GM13977 (cell line): ENCODE measurements around the gene DCC.
"Not testable (repeated sequence)": the region's sequence is repeated elsewhere in the genome, so short reads cannot be mapped to it uniquely, and the experiment has no call there.

Experiments
- DNase-seq: peaks from one replicate; pipeline ENCODE4 v3.0.0; 2012; ENCODE audit warnings: low spot score
- in situ Hi-C: fragments of 300-500 bp; cut with MboI; formaldehyde crosslinking; loops from one replicate; pipeline ENCODE4 v1.12.0; 2022; ENCODE audit warnings: low sequenced_read_pairs, low pct_unique_long_range_greater_than_20kb, mixed read lengths, inconsistent platforms; ENCODE audit not compliant: unreplicated experiment
- TF ChIP-seq, protein P1 (sequence below): IDR thresholded peaks from 2 replicates; pipeline ENCODE4 v1.5.1; 2012; ENCODE audit warnings: mild to moderate bottlenecking, control low read depth; ENCODE audit not compliant: insufficient read depth; ENCODE audit errors: extremely low read depth, missing control alignments

The DCC gene

DNA sequence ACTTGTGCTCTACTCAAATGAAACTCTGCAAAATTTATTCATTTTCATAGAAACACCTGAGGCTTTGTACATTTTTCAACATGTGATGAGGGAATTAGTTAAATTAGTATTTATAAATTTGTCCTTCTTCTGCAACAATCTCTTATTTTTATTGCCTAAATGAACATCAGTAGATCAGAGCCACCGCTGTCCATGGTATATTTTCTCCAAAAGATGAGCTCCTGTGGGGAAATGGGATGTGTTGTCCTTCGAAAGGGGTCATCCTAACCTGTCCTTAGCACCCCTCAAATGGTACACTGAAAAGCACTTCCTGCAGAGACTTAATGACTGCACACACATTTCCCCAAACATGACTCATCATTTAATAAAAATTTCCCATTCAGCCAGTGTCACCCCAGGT is 1169.9 kb downstream of the DCC start:
- in situ Hi-C loops = no loop called here
- TF ChIP-seq, protein P1, sequence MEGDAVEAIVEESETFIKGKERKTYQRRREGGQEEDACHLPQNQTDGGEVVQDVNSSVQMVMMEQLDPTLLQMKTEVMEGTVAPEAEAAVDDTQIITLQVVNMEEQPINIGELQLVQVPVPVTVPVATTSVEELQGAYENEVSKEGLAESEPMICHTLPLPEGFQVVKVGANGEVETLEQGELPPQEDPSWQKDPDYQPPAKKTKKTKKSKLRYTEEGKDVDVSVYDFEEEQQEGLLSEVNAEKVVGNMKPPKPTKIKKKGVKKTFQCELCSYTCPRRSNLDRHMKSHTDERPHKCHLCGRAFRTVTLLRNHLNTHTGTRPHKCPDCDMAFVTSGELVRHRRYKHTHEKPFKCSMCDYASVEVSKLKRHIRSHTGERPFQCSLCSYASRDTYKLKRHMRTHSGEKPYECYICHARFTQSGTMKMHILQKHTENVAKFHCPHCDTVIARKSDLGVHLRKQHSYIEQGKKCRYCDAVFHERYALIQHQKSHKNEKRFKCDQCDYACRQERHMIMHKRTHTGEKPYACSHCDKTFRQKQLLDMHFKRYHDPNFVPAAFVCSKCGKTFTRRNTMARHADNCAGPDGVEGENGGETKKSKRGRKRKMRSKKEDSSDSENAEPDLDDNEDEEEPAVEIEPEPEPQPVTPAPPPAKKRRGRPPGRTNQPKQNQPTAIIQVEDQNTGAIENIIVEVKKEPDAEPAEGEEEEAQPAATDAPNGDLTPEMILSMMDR = no peak

DNA sequence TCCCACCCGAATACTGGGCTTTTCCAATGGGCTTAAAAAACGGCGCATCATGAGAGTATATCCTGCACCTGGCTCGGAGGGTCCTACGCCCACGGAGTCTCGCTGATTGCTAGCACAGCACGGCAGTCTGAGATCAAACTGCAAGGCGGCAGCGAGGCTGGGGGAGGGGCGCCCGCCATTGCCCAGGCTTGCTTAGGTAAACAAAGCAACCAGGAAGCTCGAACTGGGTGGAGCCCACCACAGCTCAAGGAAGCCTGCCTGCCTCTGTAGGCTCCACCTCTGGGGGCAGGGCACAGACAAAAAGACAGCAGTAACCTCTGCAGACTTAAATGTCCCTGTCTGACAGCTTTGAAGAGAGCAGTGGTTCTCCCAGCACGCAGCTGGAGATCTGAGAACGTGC is 1171.7 kb downstream of the DCC start:
- DNase-seq, in situ Hi-C loops: not testable (repeated sequence)

More for the DNA sequence above, 1169.9 kb downstream of the DCC start:
- no peak for DNase-seq

DNA sequence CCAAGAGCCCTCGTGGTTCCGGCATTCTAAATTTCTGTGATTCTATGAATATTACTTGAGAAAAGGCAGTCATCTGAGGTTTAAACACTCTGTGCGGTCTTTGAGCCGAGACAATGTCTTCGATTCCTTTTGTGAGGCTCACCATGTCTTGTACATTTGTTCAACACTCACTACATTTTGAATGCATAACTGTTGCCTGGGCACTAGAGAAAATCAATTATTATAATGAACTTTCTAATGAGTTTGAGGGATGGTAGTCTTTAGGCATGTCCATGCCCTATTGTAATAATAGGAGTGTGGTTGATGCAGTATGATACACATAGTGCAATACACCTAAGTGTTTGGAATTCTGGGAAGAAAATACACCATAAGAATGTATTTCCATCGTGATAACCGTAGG is 1181.1 kb downstream of the DCC start:
- TF ChIP-seq, protein P1 = no peak
- in situ Hi-C loops = no loop called here
- no peak for DNase-seq

DNA sequence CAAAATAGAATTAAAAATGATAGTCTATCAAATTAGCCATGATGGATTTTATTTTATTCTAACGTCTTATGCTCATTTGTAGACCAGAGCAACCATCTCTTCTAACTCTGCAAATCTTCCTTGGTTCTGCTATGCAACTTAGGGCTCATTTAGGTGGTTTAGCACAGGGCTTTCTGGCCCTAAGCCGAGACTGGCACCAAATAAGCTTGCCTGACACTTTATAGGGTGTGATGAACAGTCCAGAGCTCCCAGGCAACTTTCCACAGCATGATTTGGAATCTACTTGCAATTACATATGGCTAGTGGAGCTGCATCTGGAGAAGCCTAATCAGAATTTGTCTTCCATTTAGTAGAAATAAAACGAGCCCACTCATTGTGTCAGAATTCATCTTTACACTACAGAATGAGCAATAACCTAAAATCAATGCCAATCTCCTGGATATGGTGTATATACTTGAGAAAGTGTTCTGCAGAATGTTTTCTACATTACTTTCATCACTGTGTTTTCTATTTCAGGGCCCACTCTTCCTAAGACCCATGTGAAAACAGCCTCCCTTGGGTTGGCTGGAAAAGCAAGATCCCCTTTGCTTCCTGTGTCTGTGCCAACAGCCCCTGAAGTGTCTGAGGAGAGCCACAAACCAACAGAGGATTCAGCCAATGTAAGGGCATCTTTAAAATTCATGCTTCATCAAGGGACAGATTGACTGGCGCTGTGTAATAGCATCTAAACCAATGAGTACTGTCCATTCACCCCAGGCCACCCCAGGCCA is 1186.3 kb downstream of the DCC start:
- no peak for DNase-seq
- in situ Hi-C loops = no loop called here
- TF ChIP-seq, protein P1 = no peak

DNA sequence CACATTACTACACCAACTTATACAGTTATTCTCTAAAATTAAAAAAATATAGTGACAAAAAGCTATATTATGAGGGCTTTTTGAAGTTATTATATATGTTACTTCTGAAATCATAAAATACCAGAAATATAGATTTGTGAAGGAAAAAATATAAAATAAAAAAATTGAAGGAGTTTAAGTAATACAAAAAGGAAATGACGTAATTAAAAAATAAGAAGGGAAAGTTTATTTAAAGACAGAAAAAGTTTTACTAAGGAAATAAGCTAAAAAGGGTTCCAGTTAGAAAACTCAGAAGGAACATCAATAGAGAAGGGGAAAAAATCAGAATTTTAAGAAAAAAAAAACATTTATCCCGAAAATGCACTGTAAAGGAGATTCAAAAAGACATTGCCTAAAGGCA is 1187.4 kb downstream of the DCC start:
- TF ChIP-seq, protein P1 = no peak
- in situ Hi-C loops = no loop called here
- no peak for DNase-seq

DNA sequence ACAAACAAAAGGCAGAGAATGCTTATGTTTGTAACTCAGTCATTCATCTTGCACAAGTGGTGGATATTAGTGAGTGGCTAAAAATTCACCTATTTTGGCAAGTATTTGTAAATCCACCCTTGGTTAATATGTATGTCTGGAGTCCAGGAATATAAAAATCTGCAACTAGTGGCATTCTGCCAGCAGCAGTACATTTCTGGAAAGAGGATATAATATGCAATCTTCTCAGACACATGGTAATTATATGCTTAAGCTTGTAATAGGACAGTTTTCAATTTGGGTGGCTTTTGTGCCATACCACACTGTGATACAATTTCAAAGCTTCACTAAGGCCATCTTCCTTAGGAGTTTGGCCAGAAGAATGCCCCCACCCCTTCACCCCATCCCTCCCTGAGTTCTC is 1191.2 kb downstream of the DCC start:
- no peak for DNase-seq
- in situ Hi-C loops = no loop called here
- TF ChIP-seq, protein P1 = no peak

DNA sequence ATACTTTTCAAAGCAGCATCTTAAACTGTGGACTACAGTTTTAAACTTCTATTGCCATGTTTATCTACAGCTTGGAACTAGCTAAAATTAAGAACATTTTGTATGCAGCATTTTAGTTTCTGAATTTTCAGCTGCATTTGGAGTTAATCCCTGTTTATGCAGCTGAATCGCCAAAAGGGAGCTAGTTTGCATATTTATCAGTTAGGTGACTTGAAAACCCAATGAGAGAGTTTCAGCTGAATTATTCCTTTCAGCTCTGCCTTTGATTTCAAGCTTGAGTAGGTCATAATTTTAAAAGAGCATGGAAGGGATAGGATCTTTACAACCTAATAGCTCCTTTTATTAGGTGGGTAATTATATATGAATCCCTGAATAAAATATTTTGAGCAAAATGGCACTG is 1191.9 kb downstream of the DCC start:
- DNase-seq = no peak
- TF ChIP-seq, protein P1 = no peak
- in situ Hi-C loops = no loop called here
